ENCODE measurements around the gene IL12B. TPM values are rescaled to one million over a fixed set of nuclear protein-coding genes. Genes with fewer than 3 reads are reported as not detected.
A peak's percentile ranks its signal among the peaks of the same experiment; 100 is the strongest.

IL12B gene
- total RNA-seq, 1 experiment from 2014 or later = not detected

- H3K9me3 Mint-ChIP-seq (ENCODE audit: unreplicated experiment) = no peaks in the 10 kb centered on the region
- H3K27me3 Mint-ChIP-seq (ENCODE audit: insufficient read depth, unreplicated experiment) = peaks cover 24% of the 10 kb centered on the region
- Histone ChIP-seq H3K4me3 (ENCODE audit: low read depth, low read length) (peak overlapping the region; percentile 23; the same call in 1 of the 2 replicates), H3K4me1 (peaks cover 4% of the 10 kb centered on the region; the same call in 1 of the 2 replicates), H3K36me3 (ENCODE audit: control insufficient read depth, insufficient read depth, low read length) (no peaks in the 10 kb centered on the region), H3K27me3 (replicated peaks; ENCODE audit: control insufficient read depth, insufficient read depth, low read length) (no peaks in the 10 kb centered on the region), H3K9me3 (no peaks in the 10 kb centered on the region)
- H3K4me3 Mint-ChIP-seq (ENCODE audit: unreplicated experiment) = peak overlapping the region; percentile 65
- no peak overlapping the region for H3K27ac Mint-ChIP-seq (ENCODE audit: unreplicated experiment)
- CTCF ChIA-PET = interaction anchor here (2.6 kb wide), 1 partner anchor 154 kb away, joined by 9 read pairs; no protein-coding TSS in a partner anchor
- no TSS peak for BruUV-seq (replicated peaks)
- no peak for TF ChIP-seq CTCF (IDR thresholded peaks at IDR 0.05; ENCODE audit: insufficient read depth in 1 of 2, low read depth in 1 of 2, low read length in 1 of 2, severe bottlenecking in 1 of 2, unreplicated experiment in 1 of 2)
- H3K4me1 Mint-ChIP-seq (ENCODE audit: low read depth, unreplicated experiment) = no peaks in the 10 kb centered on the region
- POLR2A ChIA-PET = no interaction called here
- DNase-seq = no peak
- intact Hi-C loops (cut with micrococcal nuclease; ENCODE audit: unreplicated experiment) = no loop called here
- H3K36me3 Mint-ChIP-seq (ENCODE audit: insufficient read depth, unreplicated experiment) = no peaks in the 10 kb centered on the region
Observed at GRCh38 chr5:159311063-159311462, 19.2 kb downstream of the IL12B start.

GRCh38 chr5:159310511-159310910 is 19.8 kb downstream of the IL12B start:
- peak overlapping the region; percentile 23 for H3K4me3 ChIP-seq (ENCODE audit: low read depth, low read length)
- POLR2A ChIA-PET = no interaction called here

GRCh38 chr5:159309689-159310433 is 20.4 kb downstream of the IL12B start:
- intact Hi-C loops (cut with micrococcal nuclease; ENCODE audit: unreplicated experiment) = no loop called here
- POLR2A ChIA-PET = no interaction called here
- no peaks in the 10 kb centered on the region for H3K4me1 Mint-ChIP-seq (ENCODE audit: low read depth, unreplicated experiment)
- peaks cover 4% of the 10 kb centered on the region; the same call in 1 of the 2 replicates for H3K4me1 ChIP-seq
- H3K27me3 ChIP-seq (replicated peaks; ENCODE audit: control insufficient read depth, insufficient read depth, low read length) = no peaks in the 10 kb centered on the region
- no peaks in the 10 kb centered on the region for H3K9me3 ChIP-seq
- DNase-seq = no peak
- no peak for TF ChIP-seq CTCF (IDR thresholded peaks at IDR 0.05; ENCODE audit: insufficient read depth in 1 of 2, low read depth in 1 of 2, low read length in 1 of 2, severe bottlenecking in 1 of 2, unreplicated experiment in 1 of 2)
- CTCF ChIA-PET = interaction anchor here (1.0 to 2.6 kb wide), 2 partner anchors 23 to 153 kb away, joined by 3 to 9 read pairs; no protein-coding TSS in a partner anchor
- peaks cover 24% of the 10 kb centered on the region for H3K27me3 Mint-ChIP-seq (ENCODE audit: insufficient read depth, unreplicated experiment)
- no TSS peak for BruUV-seq (replicated peaks)
- no peak overlapping the region for H3K4me3 ChIP-seq (ENCODE audit: low read depth, low read length)
- no peaks in the 10 kb centered on the region for H3K9me3 Mint-ChIP-seq (ENCODE audit: unreplicated experiment)
- no peaks in the 10 kb centered on the region for H3K36me3 Mint-ChIP-seq (ENCODE audit: insufficient read depth, unreplicated experiment)
- peak overlapping the region; percentile 65 for H3K4me3 Mint-ChIP-seq (ENCODE audit: unreplicated experiment)
- H3K27ac Mint-ChIP-seq (ENCODE audit: unreplicated experiment) = no peak overlapping the region
- H3K36me3 ChIP-seq (ENCODE audit: control insufficient read depth, insufficient read depth, low read length) = no peaks in the 10 kb centered on the region

More at GRCh38 chr5:159310511-159310910, 19.8 kb downstream of the IL12B start:
- BruUV-seq (replicated peaks) = no TSS peak
- no peaks in the 10 kb centered on the region for H3K36me3 ChIP-seq (ENCODE audit: control insufficient read depth, insufficient read depth, low read length)
- DNase-seq = peak in 1 of 2 experiments; percentile 32
- H3K27me3 ChIP-seq (replicated peaks; ENCODE audit: control insufficient read depth, insufficient read depth, low read length) = no peaks in the 10 kb centered on the region
- intact Hi-C loops (cut with micrococcal nuclease; ENCODE audit: unreplicated experiment) = no loop called here
- peak overlapping the region; percentile 65 for H3K4me3 Mint-ChIP-seq (ENCODE audit: unreplicated experiment)
- peaks cover 24% of the 10 kb centered on the region for H3K27me3 Mint-ChIP-seq (ENCODE audit: insufficient read depth, unreplicated experiment)
- H3K9me3 Mint-ChIP-seq (ENCODE audit: unreplicated experiment) = no peaks in the 10 kb centered on the region
- no peak overlapping the region for H3K27ac Mint-ChIP-seq (ENCODE audit: unreplicated experiment)
- no peak for TF ChIP-seq CTCF (IDR thresholded peaks at IDR 0.05; ENCODE audit: insufficient read depth in 1 of 2, low read depth in 1 of 2, low read length in 1 of 2, severe bottlenecking in 1 of 2, unreplicated experiment in 1 of 2)
- no peaks in the 10 kb centered on the region for H3K4me1 Mint-ChIP-seq (ENCODE audit: low read depth, unreplicated experiment)
- H3K9me3 ChIP-seq = no peaks in the 10 kb centered on the region
- peaks cover 4% of the 10 kb centered on the region; the same call in 1 of the 2 replicates for H3K4me1 ChIP-seq
- H3K36me3 Mint-ChIP-seq (ENCODE audit: insufficient read depth, unreplicated experiment) = no peaks in the 10 kb centered on the region
- CTCF ChIA-PET = interaction anchor here (1.0 to 2.6 kb wide), 2 partner anchors 24 to 154 kb away, joined by 3 to 9 read pairs; no protein-coding TSS in a partner anchor

Data from Caco-2 (cell line).